ENCODE results near the gene C22orf42. TPM values are rescaled to one million over a fixed set of nuclear protein-coding genes. Genes with fewer than 3 reads are reported as not detected.

C22orf42 gene
- total RNA-seq = not detected

GRCh38 chr22:32158712-32159533 lies at the start of gene C22orf42:
TSS of gene C22orf42 (minus strand) at chr22:32159303. CDS start at chr22:32159215, 88 bp downstream.

GRCh38 chr22:32204856-32205722 lies 46.0 kb upstream of the C22orf42 start, which contains the start of gene RFPL2:
TSS of gene RFPL2 (minus strand) at chr22:32205073. CDS start at chr22:32202451, 2,622 bp downstream.

Small RNA genes lying within 50 kb of the gene (small RNA-seq; reads per million reads assigned to genes)
- gene AP1B1P2 (ENCODE audit: low replicate concordance) (not detected), gene RF02171 (ENCODE audit: low replicate concordance) (not detected)

Other genes with a start within 250 kb of the C22orf42 start
- gene YWHAH, start 214.8 kb downstream of the C22orf42 start, total RNA-seq = 56.9 TPM
- 0.58 TPM for gene SLC5A1, start 116.0 kb downstream of the C22orf42 start, total RNA-seq
- 0.18 TPM for gene RFPL2, start 45.8 kb upstream of the C22orf42 start, total RNA-seq
- gene SLC5A4, start 96.0 kb upstream of the C22orf42 start, total RNA-seq = 2.7 TPM
- gene RFPL3, start 198.6 kb upstream of the C22orf42 start, total RNA-seq = not detected